ENCODE measurements around the gene HLA-F.

Gene HLA-F

DNA sequence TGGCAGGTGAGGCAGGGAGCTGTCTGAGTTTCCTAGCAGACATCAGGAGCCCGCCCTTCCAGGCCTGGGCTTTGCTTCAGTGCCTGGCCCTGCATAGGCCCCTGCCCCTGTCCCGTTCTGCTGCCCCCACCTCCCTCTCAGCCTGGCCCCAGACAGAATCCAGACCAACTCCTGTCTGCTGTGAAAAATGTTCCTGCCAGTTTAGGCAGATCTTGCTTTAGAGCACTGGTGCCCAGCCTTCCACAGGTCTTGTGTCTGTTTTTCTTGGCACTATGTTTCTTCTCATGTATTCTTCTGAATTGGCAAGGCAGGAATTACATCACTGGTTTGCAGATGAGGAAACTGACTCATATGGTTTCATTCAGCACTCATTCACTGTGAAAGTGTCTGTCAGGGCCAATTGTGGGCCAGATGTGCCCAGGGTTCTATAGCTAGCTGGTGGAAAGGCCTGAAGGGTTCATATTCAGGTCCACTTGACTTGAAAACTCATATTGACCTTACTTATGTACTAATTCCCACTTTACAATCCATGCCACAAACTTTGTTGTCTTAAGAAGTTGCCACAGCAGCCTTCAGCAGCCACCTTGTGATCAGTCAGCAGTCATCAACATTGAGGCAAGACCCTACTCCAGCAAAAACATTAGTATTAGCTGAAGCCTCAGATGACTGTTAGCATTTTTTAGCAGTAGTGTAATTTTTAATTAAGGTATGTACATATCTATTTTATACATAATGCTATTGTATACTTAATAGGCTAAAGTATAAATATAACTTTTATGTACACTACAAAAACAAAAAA lies 40.5 kb downstream of the HLA-F start:
- Histone ChIP-seq H3K27ac (ENCODE audit: low read length) (no peak overlapping the region), H3K4me2 (ENCODE audit: insufficient read depth, low read length) (no peak overlapping the region), H3K36me3 (ENCODE audit: insufficient read depth, low read length) (no peaks in the 10 kb centered on the region), H4K20me1 (ENCODE audit: insufficient read depth, low read length) (no peaks in the 10 kb centered on the region), H3K27me3 (ENCODE audit: insufficient read depth, low read length, poor library complexity) (peaks cover 44% of the 10 kb centered on the region), H3K9ac (ENCODE audit: low read depth, low read length) (no peak overlapping the region), H3K9me3 (ENCODE audit: insufficient read depth, low read length, severe bottlenecking) (no peaks in the 10 kb centered on the region), H2AFZ (ENCODE audit: low read depth, low read length) (no peak overlapping the region), H3K4me3 (ENCODE audit: low read depth in 1 of 2, low read length in 2 of 2) (no peak overlapping the region), H3K79me2 (ENCODE audit: insufficient read depth, low read length) (no peaks in the 10 kb centered on the region), H3K4me1 (ENCODE audit: insufficient read depth, low read length) (no peaks in the 10 kb centered on the region)
- no peak for ATAC-seq (ENCODE audit: insufficient read depth, low read depth)
- TF ChIP-seq EZH2 (IDR thresholded peaks at IDR 0.05; ENCODE audit: borderline replicate concordance, low read depth, low read length, severe bottlenecking): no peak
- TF ChIP-seq, protein P1, sequence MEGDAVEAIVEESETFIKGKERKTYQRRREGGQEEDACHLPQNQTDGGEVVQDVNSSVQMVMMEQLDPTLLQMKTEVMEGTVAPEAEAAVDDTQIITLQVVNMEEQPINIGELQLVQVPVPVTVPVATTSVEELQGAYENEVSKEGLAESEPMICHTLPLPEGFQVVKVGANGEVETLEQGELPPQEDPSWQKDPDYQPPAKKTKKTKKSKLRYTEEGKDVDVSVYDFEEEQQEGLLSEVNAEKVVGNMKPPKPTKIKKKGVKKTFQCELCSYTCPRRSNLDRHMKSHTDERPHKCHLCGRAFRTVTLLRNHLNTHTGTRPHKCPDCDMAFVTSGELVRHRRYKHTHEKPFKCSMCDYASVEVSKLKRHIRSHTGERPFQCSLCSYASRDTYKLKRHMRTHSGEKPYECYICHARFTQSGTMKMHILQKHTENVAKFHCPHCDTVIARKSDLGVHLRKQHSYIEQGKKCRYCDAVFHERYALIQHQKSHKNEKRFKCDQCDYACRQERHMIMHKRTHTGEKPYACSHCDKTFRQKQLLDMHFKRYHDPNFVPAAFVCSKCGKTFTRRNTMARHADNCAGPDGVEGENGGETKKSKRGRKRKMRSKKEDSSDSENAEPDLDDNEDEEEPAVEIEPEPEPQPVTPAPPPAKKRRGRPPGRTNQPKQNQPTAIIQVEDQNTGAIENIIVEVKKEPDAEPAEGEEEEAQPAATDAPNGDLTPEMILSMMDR (IDR thresholded peaks at IDR 0.05; ENCODE audit: borderline replicate concordance, extremely low read depth, low read length, poor library complexity, severe bottlenecking): no peak
- no peak for DNase-seq

GRCh38 chr6:29764422-29765196 lies 41.4 kb downstream of the HLA-F start:
- H3K79me2 ChIP-seq (ENCODE audit: insufficient read depth, low read length): no peaks in the 10 kb centered on the region
- no peak for DNase-seq
- TF ChIP-seq EZH2 (IDR thresholded peaks at IDR 0.05; ENCODE audit: borderline replicate concordance, low read depth, low read length, severe bottlenecking): no peak
- TF ChIP-seq, protein P1 (IDR thresholded peaks at IDR 0.05; ENCODE audit: borderline replicate concordance, extremely low read depth, low read length, poor library complexity, severe bottlenecking): no peak
- H3K27ac ChIP-seq (ENCODE audit: low read length): no peak overlapping the region
- ATAC-seq (ENCODE audit: insufficient read depth, low read depth): no peak
- no peak overlapping the region for H2AFZ ChIP-seq (ENCODE audit: low read depth, low read length)
- no peaks in the 10 kb centered on the region for H3K36me3 ChIP-seq (ENCODE audit: insufficient read depth, low read length)
- no peaks in the 10 kb centered on the region for H4K20me1 ChIP-seq (ENCODE audit: insufficient read depth, low read length)
- no peaks in the 10 kb centered on the region for H3K9me3 ChIP-seq (ENCODE audit: insufficient read depth, low read length, severe bottlenecking)
- no peak overlapping the region for H3K4me2 ChIP-seq (ENCODE audit: insufficient read depth, low read length)
- no peak overlapping the region for H3K9ac ChIP-seq (ENCODE audit: low read depth, low read length)
- H3K4me1 ChIP-seq (ENCODE audit: insufficient read depth, low read length): no peaks in the 10 kb centered on the region
- peaks cover 44% of the 10 kb centered on the region for H3K27me3 ChIP-seq (ENCODE audit: insufficient read depth, low read length, poor library complexity)
- H3K4me3 ChIP-seq (ENCODE audit: low read depth in 1 of 2, low read length in 2 of 2): no peak overlapping the region

DNA sequence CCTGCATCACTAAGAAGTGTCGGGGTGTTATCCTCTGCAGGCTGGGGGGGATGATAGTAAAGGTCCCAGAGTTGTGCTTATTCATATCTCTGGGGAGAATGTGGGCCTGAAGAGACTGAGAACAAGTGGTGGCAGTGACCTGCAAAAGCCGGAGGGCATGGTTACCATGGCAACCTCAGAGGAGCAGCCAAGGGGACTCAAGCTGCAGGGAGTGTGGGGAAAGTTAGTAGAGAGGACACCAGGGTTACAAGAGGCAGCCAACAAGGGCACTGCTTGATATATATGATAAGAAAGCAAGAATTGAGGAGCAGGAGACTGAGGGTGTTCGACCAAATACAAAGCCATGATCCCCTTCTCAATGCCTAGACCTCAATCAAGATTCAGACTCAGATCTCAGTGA lies 46.1 kb downstream of the HLA-F start:
- no peaks in the 10 kb centered on the region for H3K36me3 ChIP-seq (ENCODE audit: insufficient read depth, low read length)
- TF ChIP-seq EZH2 (IDR thresholded peaks at IDR 0.05; ENCODE audit: borderline replicate concordance, low read depth, low read length, severe bottlenecking): no peak
- TF ChIP-seq, protein P1 (IDR thresholded peaks at IDR 0.05; ENCODE audit: borderline replicate concordance, extremely low read depth, low read length, poor library complexity, severe bottlenecking): no peak
- DNase-seq: no peak

More for the DNA sequence above, 46.1 kb downstream of the HLA-F start:
- Histone ChIP-seq H4K20me1 (ENCODE audit: insufficient read depth, low read length) (no peaks in the 10 kb centered on the region), H3K9ac (ENCODE audit: low read depth, low read length) (no peak overlapping the region), H3K4me2 (ENCODE audit: insufficient read depth, low read length) (no peak overlapping the region), H3K9me3 (ENCODE audit: insufficient read depth, low read length, severe bottlenecking) (no peaks in the 10 kb centered on the region), H3K79me2 (ENCODE audit: insufficient read depth, low read length) (no peaks in the 10 kb centered on the region), H3K27me3 (ENCODE audit: insufficient read depth, low read length, poor library complexity) (peaks cover 26% of the 10 kb centered on the region), H3K4me3 (ENCODE audit: low read depth in 1 of 2, low read length in 2 of 2) (no peak overlapping the region), H3K27ac (ENCODE audit: low read length) (no peak overlapping the region), H3K4me1 (ENCODE audit: insufficient read depth, low read length) (no peaks in the 10 kb centered on the region), H2AFZ (ENCODE audit: low read depth, low read length) (no peak overlapping the region)
- ATAC-seq (ENCODE audit: insufficient read depth, low read depth): no peak

Data from DND-41 (cell line).